HepG2 (cell line): ENCODE data around the gene C22orf42. TPM values are rescaled to one million over a fixed set of nuclear protein-coding genes. Genes with fewer than 3 reads are reported as not detected.

Experiments
- ATF7 ChIP-seq, 2 experiments: fragments of 450-650 bp in 1 of 2; sonication (generic) in 1 of 2; formaldehyde crosslinking in 1 of 2; IDR thresholded peaks; 2 replicates each; pipeline versions ENCODE4 v1.4.0 to v1.6.1; 2016 to 2020; ENCODE audit warnings: antibody characterized with exemption in 1 of 2, mild to moderate bottlenecking in 1 of 2, missing genetic modification reagents in 1 of 2
- CCAR2 ChIP-seq: fragments of 200-400 bp; formaldehyde crosslinking; optimal IDR thresholded peaks from 2 replicates; pipeline ENCODE3; 2018; ENCODE audit warnings: low read depth, mild to moderate bottlenecking, low read length, moderate library complexity
- HMG20A ChIP-seq: IDR thresholded peaks from 2 replicates; pipeline ENCODE4 v1.6.1; 2016; ENCODE audit warnings: borderline replicate concordance
- HMG20B ChIP-seq: conservative IDR thresholded peaks from 2 replicates; pipeline ENCODE4 v1.6.1; 2016; ENCODE audit warnings: missing genetic modification reagents, missing compliant biosample characterization
- HNF4A ChIP-seq: sonication (generic); formaldehyde crosslinking; IDR thresholded peaks from 2 replicates; pipeline ENCODE4 v1.4.0; 2020; ENCODE audit warnings: missing genetic modification reagents
- HNRNPL ChIP-seq: fragments of 200-400 bp; formaldehyde crosslinking; IDR thresholded peaks from 2 replicates; pipeline ENCODE4 v1.6.1; 2017; ENCODE audit warnings: mild to moderate bottlenecking, low read depth, low read length
- KLF11 ChIP-seq: IDR thresholded peaks from 2 replicates; pipeline ENCODE4 v1.6.1; 2016; ENCODE audit warnings: missing compliant biosample characterization
- MAFG ChIP-seq: sonication (generic); formaldehyde crosslinking; IDR thresholded peaks from 2 replicates; pipeline ENCODE4 v1.5.1; 2020; ENCODE audit warnings: mild to moderate bottlenecking, missing genetic modification reagents
- MAX ChIP-seq: IDR thresholded peaks from 2 replicates; pipeline ENCODE4 v1.6.1; 2012; ENCODE audit warnings: inconsistent platforms
- MAZ ChIP-seq, 2 experiments: sonication (generic) in 1 of 2; formaldehyde crosslinking in 1 of 2; IDR thresholded peaks; 2 replicates each; pipeline versions ENCODE4 v1.5.0 to v1.6.1; 2012 to 2020; ENCODE audit warnings: low read depth in 2 of 2, mild to moderate bottlenecking in 2 of 2, borderline replicate concordance in 1 of 2, improper control_type of control experiment in 1 of 2, low read length in 1 of 2, missing genetic modification reagents in 1 of 2, moderate library complexity in 1 of 2
- MTF1 ChIP-seq: sonication (generic); formaldehyde crosslinking; IDR thresholded peaks from 2 replicates; pipeline ENCODE4 v1.5.0; 2020; ENCODE audit warnings: missing genetic modification reagents
- MTF2 ChIP-seq: sonication (generic); formaldehyde crosslinking; IDR thresholded peaks from 2 replicates; pipeline ENCODE4 v1.5.0; 2020; ENCODE audit warnings: missing genetic modification reagents, borderline replicate concordance
- PAF1 ChIP-seq: IDR thresholded peaks from 2 replicates; pipeline ENCODE4 v1.6.1; 2016; ENCODE audit warnings: missing genetic modification reagents, missing compliant biosample characterization
- POLR2A ChIP-seq, 2 experiments: IDR thresholded peaks; 2 replicates each; pipeline ENCODE4 v1.6.1; 2011; ENCODE audit warnings: low read depth in 2 of 2, low read length in 2 of 2, mild to moderate bottlenecking in 1 of 2, moderate library complexity in 1 of 2; ENCODE audit not compliant: insufficient read depth in 1 of 2
- SMYD3 ChIP-seq: sonication (generic); formaldehyde crosslinking; IDR thresholded peaks from 2 replicates; pipeline ENCODE4 v1.8.1; 2023; ENCODE audit warnings: mild to moderate bottlenecking, missing genetic modification reagents
- SPEN ChIP-seq: sonication (generic); formaldehyde crosslinking; IDR thresholded peaks from 2 replicates; pipeline ENCODE4 v1.5.1; 2020; ENCODE audit warnings: low read depth, mild to moderate bottlenecking, missing genetic modification reagents
- TCF7 ChIP-seq: sonication (generic); IDR thresholded peaks from 2 replicates; pipeline ENCODE4 v1.6.1; 2016; ENCODE audit warnings: antibody characterized with exemption, low read depth
- ZFP91 ChIP-seq: sonication (generic); formaldehyde crosslinking; IDR thresholded peaks from 2 replicates; pipeline ENCODE4 v1.9.0; 2022; ENCODE audit warnings: missing genetic modification reagents, mild to moderate bottlenecking, borderline replicate concordance
- ZNF101 ChIP-seq: sonication (generic); formaldehyde crosslinking; IDR thresholded peaks from 2 replicates; pipeline ENCODE4 v1.4.0; 2020; ENCODE audit warnings: mild to moderate bottlenecking, low read depth, missing genetic modification reagents, borderline replicate concordance
- ZNF337 ChIP-seq: sonication (generic); formaldehyde crosslinking; IDR thresholded peaks from 2 replicates; pipeline ENCODE4 v1.5.1; 2020; ENCODE audit warnings: missing genetic modification reagents, low read depth, mild to moderate bottlenecking, borderline replicate concordance
- ZNF44 ChIP-seq: sonication (generic); formaldehyde crosslinking; IDR thresholded peaks from 2 replicates; pipeline ENCODE4 v1.5.1; 2020; ENCODE audit warnings: mild to moderate bottlenecking, missing genetic modification reagents
- ZSCAN9 ChIP-seq: IDR thresholded peaks from 2 replicates; pipeline ENCODE4 v1.6.1; 2016; ENCODE audit warnings: borderline replicate concordance
- polyA plus RNA-seq, 8 experiments: library from polyadenylated mRNA; depleted of rRNA in 3 of 8; stranded (reverse) in 7 of 8; unstranded in 1 of 8; fragments of >200 nt; fragmentation: Illumina TruSeq in 4 of 8; extraction: Trizol in 4 of 8; gene quantifications; 2 replicates each; pipeline versions ENCODE4 v1.2.1 to v1.2.3, GENCODE V29; 2011 to 2016; ENCODE audit warnings: low read depth in 4 of 8, missing spikeins in 1 of 8, mixed read lengths in 1 of 8; ENCODE audit not compliant: insufficient read depth in 1 of 8
- total RNA-seq, 5 experiments: library from RNA; depleted of rRNA; stranded (reverse); fragments of >200 nt; fragmentation: Illumina TruSeq; extraction: Trizol; gene quantifications; 2 replicates each; pipeline ENCODE4 v1.2.3, GENCODE V29; 2016; ENCODE audit warnings: low read depth in 1 of 5
- TF ChIP-seq, protein P1 (sequence below): sonication (generic); formaldehyde crosslinking; IDR thresholded peaks from 2 replicates; pipeline ENCODE4 v1.4.0; 2020; ENCODE audit warnings: low read depth, mild to moderate bottlenecking, missing genetic modification reagents
- TF ChIP-seq, protein P2 (sequence below), 2 experiments: sonication (generic) in 1 of 2; formaldehyde crosslinking in 1 of 2; IDR thresholded peaks; 2 replicates each; pipeline versions ENCODE4 v1.5.1 to v1.6.1; 2011 to 2020; ENCODE audit warnings: borderline replicate concordance in 1 of 2, low read depth in 1 of 2, low read length in 1 of 2, mild to moderate bottlenecking in 1 of 2, missing genetic modification reagents in 1 of 2, moderate library complexity in 1 of 2

Gene C22orf42
- total and polyA plus RNA-seq, 2 of the 13 experiments (the other 11 are each of a cell fraction or from before 2014, with no cell fraction given) = not detected

DNA sequence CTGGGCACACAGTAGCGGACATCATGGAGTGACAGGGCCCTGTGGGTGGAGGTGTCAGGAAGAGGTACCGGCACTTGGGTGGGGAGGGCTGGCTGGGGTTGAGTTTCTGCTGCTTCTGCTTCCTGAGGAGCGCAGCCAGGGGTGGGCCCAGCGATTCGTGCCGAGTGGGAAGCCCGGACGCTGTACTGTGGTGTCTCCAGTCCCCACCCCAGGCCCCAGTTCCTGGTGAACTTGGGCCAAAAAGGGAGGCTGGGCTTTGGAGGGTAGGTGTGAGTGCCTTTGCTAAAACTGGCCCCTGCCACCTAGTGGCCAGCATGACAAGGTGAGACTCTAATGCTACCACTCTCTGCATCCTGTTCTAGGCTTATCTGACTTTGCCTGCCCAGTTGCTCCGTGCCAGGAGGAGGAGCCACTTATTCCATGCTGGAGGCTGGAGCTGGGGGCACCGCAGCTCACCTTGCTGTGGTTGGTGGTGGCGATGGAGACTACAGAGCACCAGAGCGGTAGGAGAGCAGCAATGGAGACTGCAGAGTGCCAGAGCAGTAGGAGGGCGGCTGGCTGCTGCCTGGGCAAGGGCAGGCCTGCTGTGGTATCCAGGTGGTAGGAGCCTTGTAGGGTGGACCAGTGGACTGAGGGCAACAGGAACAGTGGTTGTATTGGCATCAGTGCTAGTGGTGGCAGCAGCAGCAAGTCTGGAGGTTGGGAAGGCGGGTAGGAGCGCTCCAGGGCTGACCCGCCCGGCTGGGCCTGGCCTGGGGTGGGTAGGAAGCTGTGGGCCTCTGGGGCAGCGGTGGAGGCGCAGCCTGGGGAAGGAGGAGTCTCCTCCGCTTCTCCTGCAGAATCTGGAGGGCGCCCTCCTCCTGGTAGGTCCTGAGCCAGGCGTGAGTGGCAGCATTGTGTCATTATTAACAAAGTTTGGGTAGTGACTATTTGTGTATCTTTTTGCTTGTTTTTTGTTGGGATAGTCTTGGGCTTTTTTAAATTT, 48.0 kb upstream of the C22orf42 start (continued):
- TF ChIP-seq CCAR2 (no peak), ATF7 (IDR thresholded peaks at IDR 0.05) (no peak), ATF7 (CRISPR knock-in tag; IDR thresholded peaks at IDR 0.05) (no peak), PAF1 (CRISPR knock-in tag) (no peak), ZSCAN9 (CRISPR knock-in tag) (no peak), MAZ (IDR thresholded peaks at IDR 0.05; ENCODE audit: borderline replicate concordance, low read depth, low read length) (no peak), MAZ (CRISPR knock-in tag; IDR thresholded peaks at IDR 0.05; ENCODE audit: low read depth) (no peak), MTF1 (no peak), HNRNPL (no peak), TCF7 (no peak), ZFP91 (peak; percentile 55; the same call in 1 of the 2 replicates), HNF4A (peak; percentile 47), SPEN (CRISPR knock-in tag) (0 out of 2 replicates have a peak, but pooled peaks have one; percentile 27), HMG20B (CRISPR knock-in tag) (no peak), MAX (no peak), KLF11 (CRISPR knock-in tag) (no peak), HMG20A (CRISPR knock-in tag) (no peak), ZNF44 (CRISPR knock-in tag) (no peak), POLR2A (IDR thresholded peaks at IDR 0.05; ENCODE audit: insufficient read depth in 1 of 2, low read depth in 2 of 2, low read length in 2 of 2) (no peak), MAFG (CRISPR knock-in tag) (no peak), SMYD3 (CRISPR knock-in tag) (no peak), ZNF337 (CRISPR knock-in tag) (no peak), MTF2 (no peak), ZNF101 (CRISPR knock-in tag) (no peak)
- TF ChIP-seq, protein P1, sequence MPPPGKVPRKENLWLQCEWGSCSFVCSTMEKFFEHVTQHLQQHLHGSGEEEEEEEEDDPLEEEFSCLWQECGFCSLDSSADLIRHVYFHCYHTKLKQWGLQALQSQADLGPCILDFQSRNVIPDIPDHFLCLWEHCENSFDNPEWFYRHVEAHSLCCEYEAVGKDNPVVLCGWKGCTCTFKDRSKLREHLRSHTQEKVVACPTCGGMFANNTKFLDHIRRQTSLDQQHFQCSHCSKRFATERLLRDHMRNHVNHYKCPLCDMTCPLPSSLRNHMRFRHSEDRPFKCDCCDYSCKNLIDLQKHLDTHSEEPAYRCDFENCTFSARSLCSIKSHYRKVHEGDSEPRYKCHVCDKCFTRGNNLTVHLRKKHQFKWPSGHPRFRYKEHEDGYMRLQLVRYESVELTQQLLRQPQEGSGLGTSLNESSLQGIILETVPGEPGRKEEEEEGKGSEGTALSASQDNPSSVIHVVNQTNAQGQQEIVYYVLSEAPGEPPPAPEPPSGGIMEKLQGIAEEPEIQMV (CRISPR knock-in tag) = no peak
- TF ChIP-seq, protein P2, sequence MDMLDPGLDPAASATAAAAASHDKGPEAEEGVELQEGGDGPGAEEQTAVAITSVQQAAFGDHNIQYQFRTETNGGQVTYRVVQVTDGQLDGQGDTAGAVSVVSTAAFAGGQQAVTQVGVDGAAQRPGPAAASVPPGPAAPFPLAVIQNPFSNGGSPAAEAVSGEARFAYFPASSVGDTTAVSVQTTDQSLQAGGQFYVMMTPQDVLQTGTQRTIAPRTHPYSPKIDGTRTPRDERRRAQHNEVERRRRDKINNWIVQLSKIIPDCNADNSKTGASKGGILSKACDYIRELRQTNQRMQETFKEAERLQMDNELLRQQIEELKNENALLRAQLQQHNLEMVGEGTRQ (IDR thresholded peaks at IDR 0.05; ENCODE audit: low read depth, low read length) = no peak
- TF ChIP-seq, protein P2 (CRISPR knock-in tag; IDR thresholded peaks at IDR 0.05; ENCODE audit: borderline replicate concordance) = no peak
